IMR-90 (cell line): Measurements from ENCODE around the gene DUSP23. TPM values are rescaled to one million over a fixed set of nuclear protein-coding genes. Genes with fewer than 3 reads are reported as not detected.

Experiments
- ATAC-seq: fragments of 200-7000 bp; cut with Tn5 transposase; 2 replicates; pipeline ENCODE4 v1.9.1; 2020; ENCODE audit warnings: low read depth, mild to moderate bottlenecking, moderate library complexity
- BruUV-seq: library from RNA; stranded (reverse); fragments of 400-500 nt; replicated peaks from 2 replicates; lab custom pipeline; 2021; lab: Mats Ljungman, UMichigan
- CTCF ChIA-PET: fragments of 300-600 bp; formaldehyde crosslinking; extraction: SDS; loops from one replicate; lab custom pipeline; 2021; ENCODE audit warnings: antibody characterized with exemption; lab: Yijun Ruan, JAX
- POLR2A ChIA-PET: fragments of 300-600 bp; sonication (Branson Sonifier 250); formaldehyde crosslinking; loops from one replicate; lab custom pipeline; 2022; ENCODE audit warnings: antibody characterized with exemption; ENCODE audit not compliant: unreplicated experiment; lab: Charles Lee
- DNase-seq: peaks from one replicate; pipeline ENCODE4 v3.0.0; 2013
- H2AFZ ChIP-seq: replicated peaks from 2 replicates; pipeline ENCODE3; 2013; ENCODE audit warnings: low read length, mild to moderate bottlenecking; ENCODE audit not compliant: poor library complexity
- H2AK5ac ChIP-seq: 2 replicates; pipeline ENCODE4 v1.6.1; 2013; ENCODE audit warnings: low read depth, low read length, inconsistent platforms
- H2AK9ac ChIP-seq: replicated peaks from 2 replicates; pipeline ENCODE3; 2013; ENCODE audit warnings: mild to moderate bottlenecking, low read depth, low read length, moderate library complexity; ENCODE audit not compliant: poor library complexity
- H2BK120ac ChIP-seq: 2 replicates; pipeline ENCODE4 v1.6.1; 2013; ENCODE audit warnings: low read depth, low read length, inconsistent platforms
- H2BK15ac ChIP-seq: 3 replicates; pipeline ENCODE4 v1.6.1; 2013; ENCODE audit warnings: low read depth, low read length, inconsistent platforms
- H2BK20ac ChIP-seq: 2 replicates; pipeline ENCODE4 v1.6.1; 2013; ENCODE audit warnings: low read depth, mild to moderate bottlenecking, inconsistent platforms, low read length, moderate library complexity
- H2BK5ac ChIP-seq: 2 replicates; pipeline ENCODE4 v1.6.1; 2013; ENCODE audit warnings: mild to moderate bottlenecking, low read depth, low read length, inconsistent platforms; ENCODE audit not compliant: poor library complexity, severe bottlenecking
- H3K14ac ChIP-seq: replicated peaks from 2 replicates; pipeline ENCODE4 v1.6.1; 2013; ENCODE audit warnings: low read depth, low read length, inconsistent platforms
- H3K18ac ChIP-seq: 2 replicates; pipeline ENCODE4 v1.6.1; 2013; ENCODE audit warnings: low read depth, low read length, control low read depth
- H3K23ac ChIP-seq: 2 replicates; pipeline ENCODE4 v1.6.1; 2013; ENCODE audit warnings: low read depth, low read length, inconsistent platforms
- H3K27ac ChIP-seq: 2 replicates; pipeline ENCODE4 v1.5.1; 2013; ENCODE audit warnings: mild to moderate bottlenecking, control low read depth, low read length; ENCODE audit not compliant: insufficient read depth
- H3K27me3 ChIP-seq: 2 replicates; pipeline ENCODE4 v1.6.1; 2013; ENCODE audit warnings: low read length; ENCODE audit not compliant: control insufficient read depth, insufficient read depth
- H3K36me3 ChIP-seq: 2 replicates; pipeline ENCODE4 v1.6.1; 2013; ENCODE audit warnings: low read length, mixed read lengths; ENCODE audit not compliant: control insufficient read depth, insufficient read depth
- H3K4ac ChIP-seq: 2 replicates; pipeline ENCODE4 v1.6.1; 2013; ENCODE audit warnings: low read depth, low read length, inconsistent platforms
- H3K4me1 ChIP-seq: 2 replicates; pipeline ENCODE4 v1.6.1; 2013; ENCODE audit warnings: low read length, mixed read lengths; ENCODE audit not compliant: control insufficient read depth, insufficient read depth
- H3K4me2 ChIP-seq: 2 replicates; pipeline ENCODE4 v1.6.1; 2013; ENCODE audit warnings: low read depth, mild to moderate bottlenecking, control low read depth, low read length, moderate library complexity
- H3K4me3 ChIP-seq: 2 replicates; pipeline ENCODE4 v1.5.1; 2013; ENCODE audit warnings: low read depth, mild to moderate bottlenecking, control low read depth, low read length, moderate library complexity; ENCODE audit not compliant: insufficient read depth
- H3K56ac ChIP-seq: 2 replicates; pipeline ENCODE4 v1.6.1; 2013; ENCODE audit warnings: low read length, inconsistent platforms; ENCODE audit not compliant: insufficient read depth; ENCODE audit errors: extremely low read depth
- H3K79me1 ChIP-seq, 2 experiments: 2 replicates each; pipeline ENCODE4 v1.6.1; 2013; ENCODE audit warnings: low read length in 2 of 2, inconsistent platforms in 1 of 2, low read depth in 1 of 2
- H3K9ac ChIP-seq: 2 replicates; pipeline ENCODE4 v1.6.1; 2013; ENCODE audit warnings: low read depth, low read length, control low read depth
- H3K9me1 ChIP-seq: 2 replicates; pipeline ENCODE4 v1.6.1; 2013; ENCODE audit warnings: low read length, inconsistent platforms; ENCODE audit not compliant: insufficient read depth
- H3K9me3 ChIP-seq: 2 replicates; pipeline ENCODE4 v1.6.1; 2013; ENCODE audit warnings: low read length; ENCODE audit not compliant: control insufficient read depth, insufficient read depth
- H4K20me1 ChIP-seq: 2 replicates; pipeline ENCODE4 v1.6.1; 2013; ENCODE audit warnings: low read length, inconsistent platforms; ENCODE audit not compliant: insufficient read depth
- H4K5ac ChIP-seq: 2 replicates; pipeline ENCODE4 v1.6.1; 2013; ENCODE audit warnings: mild to moderate bottlenecking, low read depth, low read length, control low read depth
- H4K8ac ChIP-seq, 2 experiments: 2 replicates each; pipeline ENCODE4 v1.6.1; 2013; ENCODE audit warnings: low read depth in 2 of 2, low read length in 2 of 2, control low read depth in 1 of 2, inconsistent platforms in 1 of 2
- H4K91ac ChIP-seq: 2 replicates; pipeline ENCODE4 v1.6.1; 2013; ENCODE audit warnings: low read depth, low read length, inconsistent platforms; ENCODE audit not compliant: insufficient read depth
- CEBPB ChIP-seq: IDR thresholded peaks from 2 replicates; pipeline ENCODE4 v1.6.1; 2012; ENCODE audit warnings: low read depth, low read length, improper control_type of control experiment
- MAFK ChIP-seq: IDR thresholded peaks from 2 replicates; pipeline ENCODE4 v1.6.1; 2012; ENCODE audit warnings: low read depth, low read length, improper control_type of control experiment
- NFE2L2 ChIP-seq: fragments of 150-350 bp; IDR thresholded peaks from 2 replicates; pipeline ENCODE4 v1.6.1; 2016; ENCODE audit warnings: low read depth, mild to moderate bottlenecking, low read length
- RFX5 ChIP-seq: IDR thresholded peaks from 2 replicates; pipeline ENCODE4 v1.8.0; 2012; ENCODE audit warnings: low read depth, mild to moderate bottlenecking, low read length, moderate library complexity
- WGBS, 2 experiments: methylation state at CpG; one replicate each; pipeline versions ENCODE4 v1.1.5 to v1.1.7; 2013; ENCODE audit warnings: missing lambda C conversion rate in 2 of 2; ENCODE audit not compliant: insufficient read length in 1 of 2; ENCODE audit errors: extremely low coverage in 2 of 2; 5-methylcytosine and 5-hydroxymethylcytosine counted together
- dilution Hi-C: fragments of 300-500 bp; cut with HindIII; formaldehyde crosslinking; loops from one replicate; pipeline ENCODE4 v1.14.3; 2018; ENCODE audit warnings: low sequenced_read_pairs; ENCODE audit not compliant: unreplicated experiment
- in situ Hi-C: fragments of 300-500 bp; cut with MboI; formaldehyde crosslinking; loops from 3 replicates; pipeline ENCODE4 v1.14.3; 2019; ENCODE audit warnings: low sequenced_read_pairs, inconsistent platforms, mixed read lengths
- intact Hi-C: fragments of 100-400 bp; cut with micrococcal nuclease; formaldehyde crosslinking; loops from 2 replicates; pipeline ENCODE4 v1.10.0; 2022
- polyA plus RNA-seq, 3 experiments: library from polyadenylated mRNA; depleted of rRNA; stranded (reverse); fragments of >200 nt; gene quantifications; 2 replicates each; pipeline ENCODE4 v1.2.3, GENCODE V29; 2012; ENCODE audit warnings: low replicate concordance in 1 of 3
- total RNA-seq: library from RNA; depleted of rRNA; stranded (reverse); fragments of >200 nt; gene quantifications from 2 replicates; pipeline ENCODE4 v1.2.3, GENCODE V29; 2012
- TF ChIP-seq, protein P1 (sequence below): fragments of 150-350 bp; IDR thresholded peaks from 2 replicates; pipeline ENCODE4 v1.6.1; 2017; ENCODE audit warnings: mild to moderate bottlenecking, antibody characterized with exemption, low read length, low read depth

Gene DUSP23
- total and polyA plus RNA-seq, 2 of the 4 experiments (the other 2 are of a cell fraction): 4.1 to 12.9 TPM

DNA sequence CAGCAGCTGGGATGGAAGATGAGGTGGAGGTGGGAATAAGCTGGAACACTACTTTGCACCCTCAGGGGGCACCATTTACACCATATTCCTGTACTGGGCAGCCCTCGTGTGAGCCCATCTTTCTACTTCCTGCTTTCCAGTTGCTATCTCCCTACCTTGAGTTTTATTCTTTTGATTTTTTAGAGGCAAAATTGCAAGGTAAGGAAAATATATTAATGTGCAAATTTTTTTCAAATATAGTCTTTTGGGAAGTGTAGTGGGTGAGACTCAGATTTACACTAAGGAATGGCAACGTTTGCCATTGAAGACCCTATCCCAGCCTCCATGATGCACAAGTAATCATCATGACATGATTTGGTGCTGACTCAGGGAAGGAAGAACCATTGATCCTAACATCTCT is 31.1 kb upstream of the DUSP23 start:
- ATAC-seq (no peak), DNase-seq (no peak)
- TF ChIP-seq, protein P1, sequence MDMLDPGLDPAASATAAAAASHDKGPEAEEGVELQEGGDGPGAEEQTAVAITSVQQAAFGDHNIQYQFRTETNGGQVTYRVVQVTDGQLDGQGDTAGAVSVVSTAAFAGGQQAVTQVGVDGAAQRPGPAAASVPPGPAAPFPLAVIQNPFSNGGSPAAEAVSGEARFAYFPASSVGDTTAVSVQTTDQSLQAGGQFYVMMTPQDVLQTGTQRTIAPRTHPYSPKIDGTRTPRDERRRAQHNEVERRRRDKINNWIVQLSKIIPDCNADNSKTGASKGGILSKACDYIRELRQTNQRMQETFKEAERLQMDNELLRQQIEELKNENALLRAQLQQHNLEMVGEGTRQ: no peak
- no peak for TF ChIP-seq RFX5
- TF ChIP-seq MAFK: peak; percentile 43
- no peak for TF ChIP-seq CEBPB
- TF ChIP-seq NFE2L2: no peak
- Histone ChIP-seq H2BK120ac (no peak overlapping the region), H2AK9ac (no peak overlapping the region), H2BK5ac (no peak overlapping the region), H3K4me3 (no peak overlapping the region), H3K36me3 (no peaks in the 10 kb centered on the region), H4K20me1 (no peaks in the 10 kb centered on the region), H3K79me1 (no peaks in the 10 kb centered on the region), H3K4ac (no peak overlapping the region), H2AK5ac (no peak overlapping the region), H3K14ac (no peak overlapping the region), H3K56ac (no peak overlapping the region), H2BK20ac (no peak overlapping the region), H4K8ac (no peak overlapping the region), H2AFZ (no peak overlapping the region), H3K18ac (no peak overlapping the region), H3K27ac (no peak overlapping the region), H3K23ac (no peak overlapping the region), H3K4me1 (no peaks in the 10 kb centered on the region), H3K9me1 (no peaks in the 10 kb centered on the region), H3K4me2 (no peak overlapping the region), H4K91ac (no peak overlapping the region), H4K5ac (no peak overlapping the region), H3K9ac (no peak overlapping the region), H3K27me3 (no peaks in the 10 kb centered on the region), H3K9me3 (no peaks in the 10 kb centered on the region), H2BK15ac (no peak overlapping the region)
- in situ Hi-C loops: no loop called here
- no CpG with 5 or more reads among the region's 2 CpGs for WGBS, 2 experiments
- no TSS peak for BruUV-seq
- dilution Hi-C loops: no loop called here
- CTCF ChIA-PET: no interaction called here
- intact Hi-C loops: no loop called here
- POLR2A ChIA-PET: no interaction called here
